Upper lobe of right lung (tissue), 1 donor: ENCODE results near the gene ANKRD12. TPM values are rescaled to one million over a fixed set of nuclear protein-coding genes. Genes with fewer than 3 reads are reported as not detected.

ENCODE experiments used
- ATAC-seq: fragments of 200-7000 bp; cut with Tn5 transposase; one replicate; pipeline ENCODE4 v1.9.1; 2020; ENCODE audit warnings: mild to moderate bottlenecking, moderate library complexity
- DNase-seq: peaks from one replicate; pipeline ENCODE4 v3.0.0-alpha.2; 2020
- H3K27ac ChIP-seq: fragments of 200-600 bp; one replicate; pipeline ENCODE4 v1.8.0; 2022
- H3K27me3 ChIP-seq: fragments of 200-600 bp; one replicate; pipeline ENCODE4 v1.8.0; 2022; ENCODE audit warnings: mild to moderate bottlenecking
- H3K36me3 ChIP-seq: fragments of 200-600 bp; one replicate; pipeline ENCODE4 v1.8.0; 2022
- H3K4me1 ChIP-seq: fragments of 200-600 bp; one replicate; pipeline ENCODE4 v1.8.0; 2022
- H3K4me3 ChIP-seq: fragments of 200-600 bp; one replicate; pipeline ENCODE4 v1.8.0; 2022; ENCODE audit warnings: mild to moderate bottlenecking
- H3K9me3 ChIP-seq: fragments of 200-600 bp; one replicate; pipeline ENCODE4 v1.8.0; 2022
- intact Hi-C: fragments of 100-400 bp; cut with DNase I; formaldehyde crosslinking; loops from one replicate; pipeline ENCODE4 v1.11.0; 2022
- total RNA-seq: library from RNA; stranded (reverse); fragmentation: NEBNext Ultra II Directional; extraction: Animal tissue kit (Norgen Biotek cat#: 25700); gene quantifications from one replicate; pipeline ENCODE4 v1.2.1, GENCODE V29; 2021
- TF ChIP-seq, protein P1 (sequence below): fragments of 200-600 bp; IDR thresholded peaks from one replicate; pipeline ENCODE4 v1.8.0; 2022; ENCODE audit warnings: antibody characterized with exemption
- donor health status: DM: no; HTN: yes; CAD: no; lungs with severe emphysema.

Gene ANKRD12
- total RNA-seq, 1 donor from 2014 or later = 74.2 TPM

DNA sequence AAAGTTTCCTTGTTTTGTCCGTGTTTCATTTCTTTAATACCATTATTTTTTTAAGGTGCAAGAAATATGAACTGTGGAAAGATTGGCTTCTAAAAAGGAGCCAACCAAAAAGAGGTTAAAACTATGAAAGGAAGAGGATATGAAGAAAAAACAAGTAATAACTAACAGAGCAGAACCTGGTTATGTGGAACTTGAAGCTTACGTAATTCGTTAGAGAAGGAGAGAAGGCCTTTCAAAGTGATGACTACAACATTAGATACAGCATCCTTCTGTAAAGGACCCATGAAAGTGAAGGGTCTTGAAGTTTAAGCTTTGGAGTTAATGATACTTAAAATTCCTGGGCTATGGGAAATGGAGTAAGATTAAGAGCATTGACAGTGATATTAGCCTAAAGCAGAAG lies 84.5 kb downstream of the ANKRD12 start:
- TF ChIP-seq, protein P1, sequence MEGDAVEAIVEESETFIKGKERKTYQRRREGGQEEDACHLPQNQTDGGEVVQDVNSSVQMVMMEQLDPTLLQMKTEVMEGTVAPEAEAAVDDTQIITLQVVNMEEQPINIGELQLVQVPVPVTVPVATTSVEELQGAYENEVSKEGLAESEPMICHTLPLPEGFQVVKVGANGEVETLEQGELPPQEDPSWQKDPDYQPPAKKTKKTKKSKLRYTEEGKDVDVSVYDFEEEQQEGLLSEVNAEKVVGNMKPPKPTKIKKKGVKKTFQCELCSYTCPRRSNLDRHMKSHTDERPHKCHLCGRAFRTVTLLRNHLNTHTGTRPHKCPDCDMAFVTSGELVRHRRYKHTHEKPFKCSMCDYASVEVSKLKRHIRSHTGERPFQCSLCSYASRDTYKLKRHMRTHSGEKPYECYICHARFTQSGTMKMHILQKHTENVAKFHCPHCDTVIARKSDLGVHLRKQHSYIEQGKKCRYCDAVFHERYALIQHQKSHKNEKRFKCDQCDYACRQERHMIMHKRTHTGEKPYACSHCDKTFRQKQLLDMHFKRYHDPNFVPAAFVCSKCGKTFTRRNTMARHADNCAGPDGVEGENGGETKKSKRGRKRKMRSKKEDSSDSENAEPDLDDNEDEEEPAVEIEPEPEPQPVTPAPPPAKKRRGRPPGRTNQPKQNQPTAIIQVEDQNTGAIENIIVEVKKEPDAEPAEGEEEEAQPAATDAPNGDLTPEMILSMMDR = no peak
- Histone ChIP-seq H3K4me1 (no peaks in the 10 kb centered on the region), H3K4me3 (no peak overlapping the region), H3K36me3 (peaks cover 91% of the 10 kb centered on the region), H3K27me3 (no peaks in the 10 kb centered on the region), H3K9me3 (no peaks in the 10 kb centered on the region), H3K27ac (no peak overlapping the region)
- intact Hi-C loops = no loop called here
- ATAC-seq (no peak), DNase-seq (no peak)

DNA sequence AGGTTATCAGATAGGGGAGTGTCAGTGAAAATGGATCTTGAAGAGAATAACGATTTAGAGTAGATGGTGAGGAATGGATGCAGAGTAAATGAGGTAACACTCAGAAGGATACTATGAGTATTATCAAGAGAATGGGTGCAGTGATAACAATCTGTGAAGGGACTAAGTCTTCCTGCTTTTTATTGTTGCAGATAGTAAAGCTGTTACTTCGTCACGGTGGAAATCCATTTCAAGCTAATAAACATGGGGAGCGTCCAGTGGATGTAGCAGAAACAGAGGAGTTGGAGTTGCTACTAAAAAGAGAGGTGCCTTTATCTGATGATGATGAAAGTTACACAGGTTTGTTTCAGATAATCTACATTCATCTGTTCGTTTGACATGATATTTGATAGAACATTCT lies 85.1 kb downstream of the ANKRD12 start:
- no peak for DNase-seq

DNA sequence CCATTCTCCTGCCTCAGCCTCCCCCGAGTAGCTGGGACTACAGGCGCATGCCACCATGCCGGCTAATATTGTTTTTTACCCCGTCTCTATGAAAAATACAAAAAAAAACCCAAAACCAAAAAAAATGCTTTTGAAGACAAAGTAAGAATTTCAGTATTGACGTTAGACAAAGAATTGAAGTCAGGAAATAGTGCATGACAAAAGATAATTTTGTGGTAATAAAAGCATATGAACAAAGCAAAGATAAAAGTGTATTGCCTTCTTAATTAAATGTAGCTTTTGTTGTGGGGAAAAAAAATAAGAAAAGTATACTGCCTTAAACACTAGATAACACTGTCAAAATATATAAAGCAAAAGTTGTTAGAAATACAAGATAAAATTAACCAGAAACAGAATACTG lies 86.8 kb downstream of the ANKRD12 start:
- no peaks in the 10 kb centered on the region for H3K9me3 ChIP-seq
- TF ChIP-seq, protein P1 = no peak
- H3K4me3 ChIP-seq = no peak overlapping the region
- ATAC-seq (no peak), DNase-seq (no peak)
- no peaks in the 10 kb centered on the region for H3K27me3 ChIP-seq
- H3K4me1 ChIP-seq = no peaks in the 10 kb centered on the region
- peaks cover 77% of the 10 kb centered on the region for H3K36me3 ChIP-seq
- intact Hi-C loops = no loop called here
- H3K27ac ChIP-seq = no peak overlapping the region

More for the DNA sequence above, 85.1 kb downstream of the ANKRD12 start:
- Histone ChIP-seq H3K4me3 (no peak overlapping the region), H3K9me3 (no peaks in the 10 kb centered on the region), H3K36me3 (peaks cover 91% of the 10 kb centered on the region), H3K4me1 (no peaks in the 10 kb centered on the region), H3K27ac (no peak overlapping the region), H3K27me3 (no peaks in the 10 kb centered on the region)
- intact Hi-C loops = no loop called here
- TF ChIP-seq, protein P1 = no peak
- no peak for ATAC-seq

DNA sequence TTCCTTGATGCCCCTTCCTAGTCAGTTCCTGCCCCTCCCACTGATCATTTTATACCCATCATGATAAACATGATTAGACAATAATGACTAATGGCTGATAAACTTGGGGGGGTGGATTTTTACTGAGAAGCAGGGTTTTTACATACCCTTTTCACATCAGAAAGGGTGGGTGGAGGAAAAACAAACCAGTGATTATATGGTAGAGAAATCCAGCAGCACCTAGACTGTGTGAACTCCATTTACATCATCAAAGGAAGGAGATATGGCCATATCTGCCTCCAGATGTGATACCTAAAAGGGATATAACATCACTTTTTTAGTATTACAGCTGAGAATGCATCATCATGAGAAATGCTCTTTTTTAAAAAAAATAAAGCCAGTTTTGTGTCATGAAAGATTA lies 89.9 kb downstream of the ANKRD12 start:
- no peak for DNase-seq
- Histone ChIP-seq H3K4me3 (no peak overlapping the region), H3K27me3 (no peaks in the 10 kb centered on the region), H3K36me3 (peaks cover 48% of the 10 kb centered on the region), H3K4me1 (no peaks in the 10 kb centered on the region), H3K27ac (no peak overlapping the region), H3K9me3 (no peaks in the 10 kb centered on the region)
- TF ChIP-seq, protein P1 = no peak
- ATAC-seq = no peak
- intact Hi-C loops = no loop called here

DNA sequence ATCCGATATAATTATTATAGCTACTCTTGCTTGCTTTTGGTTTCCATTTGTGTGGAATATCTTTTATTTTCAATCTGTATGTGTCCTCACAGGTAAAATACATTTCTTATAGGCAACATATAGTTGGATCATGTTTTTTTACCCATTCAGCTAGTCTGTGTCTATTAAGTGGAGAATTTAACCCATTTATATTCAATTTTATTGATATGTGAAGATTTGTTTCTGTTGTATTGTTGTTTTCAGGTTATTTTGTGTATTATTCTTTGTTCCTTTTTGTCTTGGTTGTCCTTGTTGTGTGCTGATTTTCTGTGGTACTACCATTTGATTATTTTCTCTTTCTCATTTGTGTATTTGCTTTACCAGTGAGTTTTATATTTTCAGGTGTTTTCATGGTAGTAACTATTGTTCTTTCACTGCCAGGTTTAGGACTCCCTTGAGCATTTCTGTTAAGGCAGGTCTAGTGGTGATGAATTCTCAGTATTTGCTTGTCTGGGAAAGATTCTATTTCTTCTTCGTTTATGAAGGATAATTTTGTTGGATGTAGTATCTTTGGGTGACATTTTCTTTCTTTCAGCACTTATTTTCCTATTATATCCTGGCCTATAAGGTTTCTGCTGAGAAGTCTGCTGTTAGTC lies 95.4 kb downstream of the ANKRD12 start:
- no peaks in the 10 kb centered on the region for H3K9me3 ChIP-seq
- H3K4me1 ChIP-seq = no peaks in the 10 kb centered on the region
- intact Hi-C loops = no loop called here
- no peak for ATAC-seq
- no peak overlapping the region for H3K27ac ChIP-seq
- DNase-seq = no peak
- no peaks in the 10 kb centered on the region for H3K27me3 ChIP-seq
- H3K36me3 ChIP-seq = peaks cover 23% of the 10 kb centered on the region
- TF ChIP-seq, protein P1 = no peak
- no peak overlapping the region for H3K4me3 ChIP-seq

DNA sequence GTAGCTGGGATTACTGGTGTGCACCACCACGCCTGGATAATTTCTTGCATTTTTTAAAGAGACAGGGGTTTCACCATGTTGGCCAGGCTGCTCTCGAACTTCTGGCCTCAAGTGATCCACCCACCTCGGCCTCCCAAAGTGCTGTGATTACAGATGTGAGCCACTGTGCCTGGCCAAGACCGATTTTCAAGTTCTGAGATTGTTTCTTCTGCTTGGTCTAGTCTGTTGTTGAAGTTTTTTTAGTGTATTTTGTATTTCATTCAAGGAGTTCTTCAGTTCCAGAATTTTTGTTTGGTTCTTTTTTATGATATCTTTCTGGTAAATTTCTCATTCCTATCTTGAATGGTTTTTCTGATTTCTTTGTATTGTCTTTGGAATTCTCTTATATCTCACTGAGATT lies 96.4 kb downstream of the ANKRD12 start:
- Histone ChIP-seq H3K4me3 (no peak overlapping the region), H3K9me3 (no peaks in the 10 kb centered on the region), H3K27me3 (no peaks in the 10 kb centered on the region), H3K27ac (no peak overlapping the region), H3K4me1 (no peaks in the 10 kb centered on the region), H3K36me3 (peaks cover 28% of the 10 kb centered on the region)
- DNase-seq (no peak), ATAC-seq (no peak)
- TF ChIP-seq, protein P1 = no peak
- intact Hi-C loops = no loop called here
